GM06990 (cell line): ENCODE data around the gene PALLD.

Source experiments
- DNase-seq: peaks from one replicate; pipeline ENCODE4 v3.0.0-alpha.2; 2011; ENCODE audit not compliant: insufficient read length; ENCODE audit errors: extremely low read depth
- H3K27me3 ChIP-seq: replicated peaks from 2 replicates; pipeline ENCODE4 v1.6.0; 2011; ENCODE audit warnings: low read length; ENCODE audit not compliant: control insufficient read depth, insufficient read depth
- H3K36me3 ChIP-seq: 2 replicates; pipeline ENCODE4 v1.5.1; 2011; ENCODE audit warnings: low read length; ENCODE audit not compliant: control insufficient read depth, insufficient read depth
- H3K4me3 ChIP-seq: replicated peaks from 2 replicates; pipeline ENCODE4 v1.5.1; 2011; ENCODE audit warnings: low read depth, mild to moderate bottlenecking, control low read depth, low read length
- CTCF ChIP-seq: IDR thresholded peaks from 2 replicates; pipeline ENCODE4 v1.5.1; 2011; ENCODE audit warnings: low read length, control low read depth, mild to moderate bottlenecking, inconsistent platforms; ENCODE audit not compliant: insufficient read depth, poor library complexity, severe bottlenecking

Gene PALLD

DNA sequence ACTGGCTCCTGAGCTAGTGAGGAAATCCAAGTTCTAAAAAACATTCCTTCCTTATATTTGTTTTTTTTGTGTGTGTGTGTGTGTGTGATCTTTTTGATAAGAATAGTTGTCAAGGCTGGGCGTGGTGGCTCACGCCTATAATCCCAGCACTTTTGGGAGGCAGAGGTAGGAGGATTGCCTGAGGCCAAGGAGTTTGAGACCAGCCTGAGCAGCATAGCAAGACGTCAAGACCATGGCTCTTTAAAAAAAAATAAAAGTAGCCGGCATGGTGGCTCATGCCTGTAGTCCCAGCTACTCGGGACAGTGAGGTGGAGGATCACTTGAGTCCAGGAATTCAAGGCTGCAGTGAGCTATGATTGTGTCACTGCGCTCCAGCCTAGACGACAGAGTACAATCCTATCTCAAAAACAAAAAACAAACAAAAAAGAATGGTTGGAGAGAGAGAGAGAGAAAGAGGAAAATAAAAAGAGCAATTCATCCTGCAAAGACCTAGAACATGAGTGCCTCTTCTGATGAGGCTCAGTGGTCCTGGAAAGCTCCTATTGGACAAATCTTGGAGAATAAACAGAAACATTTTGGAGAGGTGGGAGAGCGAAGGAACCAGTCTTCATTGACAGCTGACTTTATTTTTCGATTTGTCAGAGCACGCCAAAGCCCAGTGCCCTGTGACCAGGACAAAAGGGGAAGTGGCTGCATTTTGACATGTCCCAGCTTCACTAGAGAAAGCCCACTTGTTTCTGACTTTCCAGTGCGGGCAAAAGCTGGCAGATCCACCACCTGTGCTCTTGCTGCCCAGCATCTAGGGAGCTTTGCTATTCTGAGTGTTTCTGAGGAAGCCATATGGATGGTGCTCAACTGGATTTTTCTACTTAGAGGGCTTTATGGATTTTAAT is 244.7 kb downstream of the PALLD start:
- no peak for TF ChIP-seq CTCF
- Histone ChIP-seq H3K36me3 (no peaks in the 10 kb centered on the region), H3K4me3 (no peak overlapping the region), H3K27me3 (no peaks in the 10 kb centered on the region)
- no peak for DNase-seq

- Histone ChIP-seq H3K36me3 (no peaks in the 10 kb centered on the region), H3K27me3 (no peaks in the 10 kb centered on the region), H3K4me3 (no peak overlapping the region)
- no peak for DNase-seq
- no peak for TF ChIP-seq CTCF
These were observed 246.3 kb downstream of the PALLD start for GRCh38 chr4:168743131-168743530.

DNA sequence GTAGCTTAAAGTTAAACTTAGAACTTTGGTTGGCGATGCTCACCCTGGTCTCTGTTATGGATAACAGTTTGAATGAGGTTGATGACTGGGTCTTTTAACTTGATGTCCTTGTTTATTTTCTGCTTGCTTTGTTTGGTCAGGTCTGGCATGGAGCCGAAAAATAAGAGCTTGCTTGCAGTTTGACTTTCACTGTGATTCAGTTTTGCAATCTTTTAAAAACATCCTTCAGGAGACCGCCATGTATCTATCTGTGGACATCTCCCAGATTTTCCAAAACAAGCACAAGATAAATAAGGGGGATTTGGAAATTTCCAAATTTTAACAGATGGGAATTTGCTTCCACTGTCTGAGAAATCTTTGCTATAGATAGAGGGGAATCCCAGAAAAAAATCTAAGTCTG is 246.7 kb downstream of the PALLD start:
- H3K27me3 ChIP-seq: no peaks in the 10 kb centered on the region
- no peak for DNase-seq
- no peak for TF ChIP-seq CTCF
- H3K36me3 ChIP-seq: no peaks in the 10 kb centered on the region
- no peak overlapping the region for H3K4me3 ChIP-seq

DNA sequence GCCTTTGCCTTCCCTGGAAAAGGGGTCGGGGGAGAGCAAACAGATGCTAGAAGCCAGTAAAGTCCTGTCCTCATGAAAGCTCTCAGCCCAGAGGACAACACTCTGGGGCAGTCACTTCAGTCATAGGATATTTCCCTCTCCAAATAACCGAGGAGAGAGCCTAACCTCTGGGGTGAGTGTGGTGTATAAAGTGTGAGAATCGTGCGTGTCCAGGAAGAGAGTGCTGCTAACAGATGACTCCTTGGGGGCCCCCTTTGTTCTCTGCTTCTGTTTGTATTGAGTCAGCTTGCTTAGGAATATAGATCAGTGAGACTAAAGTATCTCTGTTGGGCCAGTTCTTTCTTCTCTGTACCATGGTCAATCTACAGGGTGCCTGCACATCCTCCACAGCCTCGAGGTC is 247.2 kb downstream of the PALLD start:
- TF ChIP-seq CTCF: no peak
- no peak for DNase-seq
- H3K36me3 ChIP-seq: no peaks in the 10 kb centered on the region
- H3K4me3 ChIP-seq: no peak overlapping the region
- H3K27me3 ChIP-seq: no peaks in the 10 kb centered on the region

GRCh38 chr4:168748807-168749206 is 252.0 kb downstream of the PALLD start:
- no peak for DNase-seq
- no peak for TF ChIP-seq CTCF
- Histone ChIP-seq H3K4me3 (no peak overlapping the region), H3K36me3 (no peaks in the 10 kb centered on the region), H3K27me3 (no peaks in the 10 kb centered on the region)
